ENCODE measurements around the gene WBP4.
"Not testable (repeated sequence)": the region's sequence is repeated elsewhere in the genome, so short reads cannot be mapped to it uniquely, and the experiment has no call there.

WBP4 gene

GRCh38 chr13:41085961-41086585 lies 24.8 kb downstream of the WBP4 start:
- no peak for DNase-seq

- not testable (repeated sequence) for DNase-seq
Measured at GRCh38 chr13:41095681-41096080, 34.4 kb downstream of the WBP4 start.

- no peak for DNase-seq
Measured at GRCh38 chr13:41098761-41099160, 37.5 kb downstream of the WBP4 start.

GRCh38 chr13:41099986-41100385 lies 38.7 kb downstream of the WBP4 start:
- DNase-seq, result no peak

- DNase-seq, result no peak
Measured at GRCh38 chr13:41107104-41107571, 45.8 kb downstream of the WBP4 start.

- no peak for DNase-seq
Measured at GRCh38 chr13:41107584-41108014, 46.3 kb downstream of the WBP4 start.

GRCh38 chr13:41111454-41111853 lies 50.1 kb downstream of the WBP4 start:
- DNase-seq, result no peak

- DNase-seq, result no peak
Measured at GRCh38 chr13:41117869-41118268, 56.6 kb downstream of the WBP4 start.

GRCh38 chr13:41122838-41123237 lies 61.5 kb downstream of the WBP4 start:
- peak; percentile 8 for DNase-seq

- DNase-seq, result no peak
Measured at GRCh38 chr13:41127701-41128100, 66.4 kb downstream of the WBP4 start.

- no peak for DNase-seq
Measured at GRCh38 chr13:41130356-41130755, 69.0 kb downstream of the WBP4 start.

- not testable (repeated sequence) for DNase-seq
Measured at GRCh38 chr13:41131189-41131588, 69.9 kb downstream of the WBP4 start.

GRCh38 chr13:41131660-41132511 lies 70.6 kb downstream of the WBP4 start:
- peak; percentile 48 for DNase-seq

- DNase-seq, result peak; percentile 97
Measured at GRCh38 chr13:41132512-41133152, 71.3 kb downstream of the WBP4 start, which contains the start of gene KBTBD6. Gene KBTBD6, minus strand, starts transcription at chr13:41132802. Its CDS starts 291 bp downstream, at chr13:41132511.

Data from NCI-H146 (cell line).